HAP-1 (cell line): ENCODE data around the gene NOTUM.

Source experiments
- DNase-seq, 2 experiments: peaks; one replicate each; pipeline ENCODE4 v3.0.0-alpha.2; 2016 to 2020; ENCODE audit warnings: low spot score in 2 of 2
- H3K27me3 ChIP-seq: fragments of 250-450 bp; sonication (Bioruptor Pico); 2 replicates; pipeline ENCODE4 v1.5.1; 2020; ENCODE audit warnings: low read depth, mild to moderate bottlenecking, moderate library complexity
- H3K36me3 ChIP-seq: fragments of 250-450 bp; sonication (Bioruptor Pico); replicated peaks from 2 replicates; pipeline ENCODE4 v1.5.1; 2020; ENCODE audit warnings: mild to moderate bottlenecking
- H3K4me1 ChIP-seq: fragments of 250-450 bp; sonication (Bioruptor Pico); 2 replicates; pipeline ENCODE4 v1.5.1; 2020; ENCODE audit warnings: mild to moderate bottlenecking
- H3K4me3 ChIP-seq: fragments of 250-450 bp; sonication (Bioruptor Pico); 2 replicates; pipeline ENCODE4 v1.5.1; 2020; ENCODE audit warnings: mild to moderate bottlenecking, moderate library complexity
- H3K9me3 ChIP-seq: fragments of 250-450 bp; sonication (Bioruptor Pico); 2 replicates; pipeline ENCODE4 v1.5.1; 2020; ENCODE audit warnings: mild to moderate bottlenecking, moderate library complexity
- in situ Hi-C: fragments of 300-500 bp; cut with MboI; formaldehyde crosslinking; loops from 3 replicates; pipeline ENCODE4 v1.14.3; 2020; ENCODE audit warnings: low sequenced_read_pairs, inconsistent platforms, mixed read lengths

The NOTUM gene

GRCh38 chr17:82000803-82001570, 40.0 kb upstream of the NOTUM start:
- no peak overlapping the region for H3K4me3 ChIP-seq
- in situ Hi-C loops, result no loop called here
- H3K27me3 ChIP-seq, result no peaks in the 10 kb centered on the region
- H3K36me3 ChIP-seq, result no peaks in the 10 kb centered on the region
- no peak for DNase-seq
- no peaks in the 10 kb centered on the region for H3K4me1 ChIP-seq
- no peaks in the 10 kb centered on the region for H3K9me3 ChIP-seq

GRCh38 chr17:81999976-82000802, 39.2 kb upstream of the NOTUM start:
- Histone ChIP-seq H3K36me3 (no peaks in the 10 kb centered on the region), H3K9me3 (no peaks in the 10 kb centered on the region), H3K4me1 (no peaks in the 10 kb centered on the region), H3K27me3 (no peaks in the 10 kb centered on the region), H3K4me3 (no peak overlapping the region)
- in situ Hi-C loops, result no loop called here
- no peak for DNase-seq

- in situ Hi-C loops, result no loop called here
- H3K4me3 ChIP-seq, result no peak overlapping the region
- H3K36me3 ChIP-seq, result no peaks in the 10 kb centered on the region
- no peak for DNase-seq
- H3K27me3 ChIP-seq, result no peaks in the 10 kb centered on the region
- H3K9me3 ChIP-seq, result no peaks in the 10 kb centered on the region
- H3K4me1 ChIP-seq, result no peaks in the 10 kb centered on the region
Observed at GRCh38 chr17:81999587-81999975, 38.6 kb upstream of the NOTUM start.

GRCh38 chr17:81998691-81999438, 37.9 kb upstream of the NOTUM start:
- H3K4me1 ChIP-seq, result no peaks in the 10 kb centered on the region
- H3K4me3 ChIP-seq, result no peak overlapping the region
- H3K9me3 ChIP-seq, result no peaks in the 10 kb centered on the region
- DNase-seq, result no peak
- in situ Hi-C loops, result no loop called here
- H3K27me3 ChIP-seq, result no peaks in the 10 kb centered on the region
- no peaks in the 10 kb centered on the region for H3K36me3 ChIP-seq

GRCh38 chr17:81998212-81998611, 37.2 kb upstream of the NOTUM start:
- Histone ChIP-seq H3K36me3 (no peaks in the 10 kb centered on the region), H3K9me3 (no peaks in the 10 kb centered on the region), H3K27me3 (no peaks in the 10 kb centered on the region), H3K4me3 (no peak overlapping the region), H3K4me1 (no peaks in the 10 kb centered on the region)
- in situ Hi-C loops, result no loop called here
- DNase-seq, result no peak

GRCh38 chr17:81996757-81997441, 35.9 kb upstream of the NOTUM start:
- Histone ChIP-seq H3K27me3 (no peaks in the 10 kb centered on the region), H3K36me3 (no peaks in the 10 kb centered on the region), H3K4me3 (no peak overlapping the region), H3K9me3 (no peaks in the 10 kb centered on the region), H3K4me1 (no peaks in the 10 kb centered on the region)
- in situ Hi-C loops, result no loop called here
- DNase-seq, result no peak

GRCh38 chr17:81996232-81996756, 35.3 kb upstream of the NOTUM start:
- Histone ChIP-seq H3K9me3 (no peaks in the 10 kb centered on the region), H3K4me3 (no peak overlapping the region), H3K4me1 (no peaks in the 10 kb centered on the region), H3K27me3 (no peaks in the 10 kb centered on the region), H3K36me3 (no peaks in the 10 kb centered on the region)
- no peak for DNase-seq
- in situ Hi-C loops, result no loop called here

GRCh38 chr17:81995463-81996231, 34.7 kb upstream of the NOTUM start:
- H3K4me3 ChIP-seq, result no peak overlapping the region
- no peaks in the 10 kb centered on the region for H3K27me3 ChIP-seq
- no peaks in the 10 kb centered on the region for H3K36me3 ChIP-seq
- no peak for DNase-seq
- no peaks in the 10 kb centered on the region for H3K4me1 ChIP-seq
- in situ Hi-C loops, result no loop called here
- H3K9me3 ChIP-seq, result no peaks in the 10 kb centered on the region

- Histone ChIP-seq H3K36me3 (no peaks in the 10 kb centered on the region), H3K4me1 (no peaks in the 10 kb centered on the region), H3K27me3 (no peaks in the 10 kb centered on the region), H3K9me3 (no peaks in the 10 kb centered on the region), H3K4me3 (no peak overlapping the region)
- in situ Hi-C loops, result no loop called here
- no peak for DNase-seq
Observed at GRCh38 chr17:81994593-81995462, 33.8 kb upstream of the NOTUM start.

- H3K27me3 ChIP-seq, result no peaks in the 10 kb centered on the region
- no peak overlapping the region for H3K4me3 ChIP-seq
- no peaks in the 10 kb centered on the region for H3K36me3 ChIP-seq
- H3K4me1 ChIP-seq, result no peaks in the 10 kb centered on the region
- DNase-seq, result no peak
- in situ Hi-C loops, result no loop called here
- H3K9me3 ChIP-seq, result no peaks in the 10 kb centered on the region
Observed at GRCh38 chr17:81993729-81994592, 33.0 kb upstream of the NOTUM start.

- no peaks in the 10 kb centered on the region for H3K9me3 ChIP-seq
- H3K36me3 ChIP-seq, result no peaks in the 10 kb centered on the region; the same call in 1 of the 2 replicates
- DNase-seq, result no peak
- in situ Hi-C loops, result no loop called here
- H3K27me3 ChIP-seq, result no peaks in the 10 kb centered on the region
- H3K4me3 ChIP-seq, result no peak overlapping the region
- H3K4me1 ChIP-seq, result no peaks in the 10 kb centered on the region
Observed at GRCh38 chr17:81992306-81993102, 31.5 kb upstream of the NOTUM start.
